Kidney (tissue), 14 donors: ENCODE measurements around the gene NKD2. TPM values are rescaled to one million over a fixed set of nuclear protein-coding genes. Genes with fewer than 3 reads are reported as not detected.
A peak's percentile ranks its signal among the peaks of the same experiment; 100 is the strongest.

Experiments
- DNase-seq, 5 donors: peaks; one replicate each; pipeline ENCODE4 v3.0.0-alpha.2; 2013 to 2020
- FAIRE-seq: peaks from 2 replicates; lab custom pipeline; 2012; peaks lifted over from hg19 to GRCh38; lab: Jason Lieb, UNC
- H3K27ac ChIP-seq, 2 donors: one replicate each; pipeline ENCODE4 v1.7.0; 2013; ENCODE audit warnings: low read depth in 2 of 2, low read length in 2 of 2, inconsistent platforms in 1 of 2
- H3K27me3 ChIP-seq: one replicate; pipeline ENCODE4 v1.7.1; 2013; ENCODE audit warnings: low read length, inconsistent platforms; ENCODE audit not compliant: control insufficient read depth, insufficient read depth
- H3K36me3 ChIP-seq, 3 donors: one replicate each; pipeline versions ENCODE4 v1.7.0 to v1.7.1; 2013; ENCODE audit warnings: low read length in 3 of 3, control low read depth in 1 of 3, inconsistent platforms in 1 of 3; ENCODE audit not compliant: insufficient read depth in 3 of 3, control insufficient read depth in 2 of 3
- H3K4me1 ChIP-seq, 3 donors: one replicate each; pipeline versions ENCODE4 v1.7.0 to v1.7.1; 2013; ENCODE audit warnings: low read length in 3 of 3, inconsistent platforms in 1 of 3, low read depth in 1 of 3; ENCODE audit not compliant: control insufficient read depth in 2 of 3, insufficient read depth in 2 of 3
- H3K4me3 ChIP-seq, 3 donors: one replicate each; pipeline versions ENCODE4 v1.7.0 to v1.8.1; 2013; ENCODE audit warnings: low read length in 3 of 3, control low read depth in 1 of 3, inconsistent platforms in 1 of 3
- H3K9ac ChIP-seq, 3 donors: one replicate each; pipeline versions ENCODE4 v1.7.0 to v1.7.1; 2013; ENCODE audit warnings: low read length in 3 of 3, control low read depth in 1 of 3, inconsistent platforms in 1 of 3
- H3K9me3 ChIP-seq, 3 donors: one replicate each; pipeline versions ENCODE4 v1.7.0 to v1.7.1; 2013; ENCODE audit warnings: low read length in 3 of 3, control low read depth in 1 of 3, inconsistent platforms in 1 of 3; ENCODE audit not compliant: control insufficient read depth in 2 of 3, insufficient read depth in 1 of 3
- CTCF ChIP-seq: IDR thresholded peaks from 3 replicates; pipeline ENCODE4 v1.5.1; 2012; ENCODE audit warnings: mild to moderate bottlenecking, moderate library complexity, borderline replicate concordance; ENCODE audit not compliant: insufficient read depth; ENCODE audit errors: extremely low read depth
- intact Hi-C: fragments of 100-400 bp; cut with DNase I; formaldehyde crosslinking; loops from one replicate; pipeline ENCODE4 v1.11.1; 2022
- polyA plus RNA-seq: library from polyadenylated mRNA; stranded (reverse); fragments of 350-450 nt; fragmentation: Illumina TruSeq; extraction: RNeasy Lipid Tissue Mini Kit (QIAGEN cat#74804); gene quantifications from one replicate; pipeline ENCODE4 v1.2.3, GENCODE V29; 2014; ENCODE audit warnings: low read depth, low replicate concordance; ENCODE audit not compliant: insufficient read depth
- total RNA-seq: library from RNA; stranded (reverse); fragmentation: NEBNext Ultra II Directional; extraction: Animal tissue kit (Norgen Biotek cat#: 25700); gene quantifications from one replicate; pipeline ENCODE4 v1.2.1, GENCODE V29; 2021
- donor health status: control.
- donor health status: control.
- donor health status: control.
- donor health status: control.
- donor health status: control.
- donor health status: DM: yes; HTN: yes; CAD: no.
- donor health status: Normal renal cell carcinoma (clear cell type).

The NKD2 gene
- total and polyA plus RNA-seq, 2 donors from 2014 or later: 7.9 to 14.1 TPM

GRCh38 chr5:1010181-1010510 lies 1.5 kb downstream of the NKD2 start:
- Histone ChIP-seq H3K4me3 (peak overlapping the region in 1 of 3 donors; percentile 20), H3K27ac (no peak overlapping the region)

GRCh38 chr5:1010641-1011046 lies 2.0 kb downstream of the NKD2 start:
- intact Hi-C loops: no loop called here
- Histone ChIP-seq H3K36me3 (no peaks in the 10 kb centered on the region), H3K27me3 (no peaks in the 10 kb centered on the region), H3K4me1 (peaks cover 0 to 14% (median 2%) of the 10 kb centered on the region in 3 donors), H3K9me3 (no peaks in the 10 kb centered on the region), H3K9ac (no peak overlapping the region), H3K27ac (no peak overlapping the region), H3K4me3 (no peak overlapping the region)
- DNase-seq: peak in 1 of 5 donors; percentile 49
- no peak for TF ChIP-seq CTCF
- no peak for FAIRE-seq

More at GRCh38 chr5:1010181-1010510, 1.5 kb downstream of the NKD2 start:
- intact Hi-C loops: no loop called here
- peaks cover 0 to 18% (median 2%) of the 10 kb centered on the region in 3 donors for H3K4me1 ChIP-seq
- no peak overlapping the region for H3K9ac ChIP-seq
- FAIRE-seq (no peak), DNase-seq (no peak)
- no peaks in the 10 kb centered on the region for H3K27me3 ChIP-seq
- H3K36me3 ChIP-seq: no peaks in the 10 kb centered on the region
- TF ChIP-seq CTCF: peak; percentile 4
- no peaks in the 10 kb centered on the region for H3K9me3 ChIP-seq

DNA sequence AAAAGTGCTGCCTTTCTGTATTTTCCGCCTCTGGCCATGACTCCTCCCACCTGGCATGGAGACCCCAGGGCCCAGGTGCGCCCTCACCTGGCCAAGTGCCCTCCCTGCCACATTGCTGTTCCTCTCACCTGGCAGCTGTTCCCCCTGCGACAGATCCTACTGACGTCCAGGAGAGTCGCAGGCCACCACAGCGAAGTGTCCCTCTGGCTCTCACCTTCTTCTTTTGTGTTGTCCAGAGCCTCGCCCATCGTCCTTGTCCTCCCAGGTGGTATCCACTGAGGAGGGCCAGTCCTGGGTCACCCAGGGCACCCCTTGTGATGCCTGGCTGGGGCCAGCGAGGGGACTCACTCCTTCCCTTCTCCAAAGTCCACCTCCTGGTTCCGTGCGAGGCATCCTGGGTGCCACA lies 2.6 kb downstream of the NKD2 start:
- Histone ChIP-seq H3K27me3 (no peaks in the 10 kb centered on the region), H3K36me3 (no peaks in the 10 kb centered on the region), H3K9me3 (no peaks in the 10 kb centered on the region), H3K4me3 (no peak overlapping the region), H3K9ac (no peak overlapping the region), H3K27ac (no peak overlapping the region), H3K4me1 (peaks cover 0 to 13% (median 2%) of the 10 kb centered on the region in 3 donors)
- FAIRE-seq (no peak), DNase-seq (peak in 3 of 5 donors; percentile 52 to 69 (median 54))
- peak; percentile 15 for TF ChIP-seq CTCF
- intact Hi-C loops: no loop called here

GRCh38 chr5:1011741-1012312 lies 3.2 kb downstream of the NKD2 start:
- Histone ChIP-seq H3K9ac (no peak overlapping the region), H3K4me1 (peaks cover 0 to 13% (median 2%) of the 10 kb centered on the region in 3 donors), H3K36me3 (no peaks in the 10 kb centered on the region), H3K27me3 (no peaks in the 10 kb centered on the region), H3K27ac (no peak overlapping the region), H3K4me3 (no peak overlapping the region), H3K9me3 (no peaks in the 10 kb centered on the region)
- intact Hi-C loops: no loop called here
- FAIRE-seq (no peak), DNase-seq (peak in 1 of 5 donors; percentile 64)
- no peak for TF ChIP-seq CTCF
